ENCODE data around the gene DUSP2.
"Not testable (repeated sequence)": the region's sequence is repeated elsewhere in the genome, so short reads cannot be mapped to it uniquely, and the experiment has no call there.

The DUSP2 gene

DNA sequence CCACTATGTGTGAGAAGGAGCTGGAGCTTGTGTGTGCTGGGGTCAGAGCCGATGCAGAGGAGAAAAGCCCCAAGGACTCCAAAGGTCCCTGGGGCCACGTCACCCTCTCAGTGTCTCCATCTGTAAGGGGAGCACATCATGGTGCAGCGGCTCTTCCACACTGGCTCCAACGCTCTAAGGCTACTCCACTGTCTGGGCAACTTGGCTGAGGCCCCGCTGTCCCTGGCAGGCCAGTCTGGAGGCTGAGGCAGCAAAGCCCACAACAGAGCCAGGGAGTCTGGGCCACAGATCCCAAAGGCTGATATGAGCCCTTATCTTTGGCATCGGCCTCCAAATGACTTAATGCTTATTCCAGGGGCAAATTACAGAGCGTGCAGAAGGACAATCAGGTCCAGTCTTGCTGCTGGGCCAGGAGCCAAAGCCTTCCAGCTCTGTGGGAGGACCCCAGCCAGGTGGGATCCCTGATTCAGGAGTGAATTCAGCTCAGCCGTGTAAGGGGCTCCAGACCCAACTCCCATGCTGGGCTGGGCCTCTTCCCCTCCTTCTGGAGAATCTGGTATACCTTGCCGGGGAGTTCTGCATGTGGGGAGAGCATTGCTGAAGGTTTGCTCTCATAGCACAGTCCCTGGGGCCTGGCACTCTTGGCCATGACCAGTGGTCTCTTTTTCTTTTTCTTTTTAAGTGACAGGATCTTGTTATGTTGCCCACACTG lies 1.8 kb upstream of the DUSP2 start:
- no peak for DNase-seq

DNA sequence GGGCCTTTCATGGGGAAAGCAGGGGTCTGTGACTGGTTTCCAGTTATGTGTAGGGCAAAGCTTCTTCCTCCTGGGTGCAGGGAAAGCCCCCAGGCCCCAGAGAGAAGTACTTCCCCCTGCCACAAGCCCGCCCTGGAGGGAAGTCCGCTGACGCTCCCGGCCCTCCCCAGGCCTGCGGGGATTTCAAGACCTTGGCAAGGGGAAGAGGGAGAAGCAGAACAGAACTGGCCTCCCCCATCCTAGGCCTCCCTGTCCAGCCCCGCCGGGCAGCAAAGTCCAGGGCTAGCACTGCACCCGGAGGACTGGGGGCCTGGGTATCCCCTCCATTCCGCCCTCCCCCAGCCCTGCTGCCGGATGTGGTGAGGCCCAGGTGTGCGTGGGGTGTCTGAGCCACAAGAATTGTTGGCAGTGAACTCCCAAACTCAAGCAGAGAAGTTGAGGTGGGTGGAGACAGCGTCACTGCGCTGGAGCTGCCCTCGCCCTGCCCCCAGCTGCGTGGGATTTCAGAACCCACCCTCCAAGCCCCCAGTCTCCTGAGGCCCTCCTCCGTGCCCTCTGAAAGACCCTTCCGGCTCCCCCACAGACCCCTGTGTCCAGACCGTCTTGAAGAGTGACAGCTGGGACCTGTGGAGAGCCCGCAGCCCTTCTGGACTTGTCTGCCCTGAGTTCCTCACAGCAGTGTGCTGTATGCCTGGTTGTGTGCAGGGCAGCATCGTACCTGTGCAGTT lies 1.1 kb upstream of the DUSP2 start:
- DNase-seq: peak; percentile 98

DNA sequence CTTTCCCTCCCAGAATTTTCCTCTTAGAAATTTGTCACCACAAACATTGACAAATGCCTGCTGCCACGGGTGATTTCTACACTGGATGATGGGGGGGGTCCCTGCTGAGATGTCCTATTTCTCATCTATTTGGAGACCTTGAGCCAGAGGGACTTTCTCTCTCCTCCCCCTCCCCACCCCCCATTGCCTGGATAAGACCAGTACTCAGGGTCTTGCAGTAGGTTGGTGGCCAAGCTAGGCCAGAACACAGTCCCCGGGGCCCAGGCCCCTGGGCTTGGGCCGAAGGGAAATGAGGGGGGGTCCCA lies 560 bp upstream of the DUSP2 start:
- peak; percentile 85 for DNase-seq

DNA sequence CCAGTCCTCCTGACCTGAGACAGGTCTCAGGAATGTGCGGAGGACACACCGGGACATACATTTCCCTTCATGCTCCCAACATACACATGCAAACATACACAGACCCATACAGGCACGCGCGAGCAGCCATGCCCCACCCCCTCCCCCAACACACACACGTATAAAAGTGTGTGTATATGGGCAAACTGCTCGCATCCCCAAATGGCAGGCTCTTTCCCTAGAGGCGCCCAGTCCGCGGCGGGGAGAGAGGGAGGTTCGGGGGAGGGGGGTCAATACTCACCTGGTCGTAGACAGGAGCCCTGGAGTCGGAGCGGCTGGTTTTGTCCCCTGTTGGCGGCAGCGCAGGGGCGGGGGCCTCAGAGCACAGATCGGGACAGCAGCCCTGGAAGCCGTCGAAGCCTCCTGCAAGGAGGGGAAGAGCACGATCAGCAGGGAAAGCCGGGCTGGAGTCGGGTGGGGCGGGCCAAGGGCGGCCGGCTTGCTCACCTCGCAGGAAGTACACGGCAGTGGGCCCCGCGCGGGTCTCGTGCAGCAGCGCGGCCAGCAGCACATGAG lies 682 bp downstream of the DUSP2 start:
- no peak for DNase-seq

DNA sequence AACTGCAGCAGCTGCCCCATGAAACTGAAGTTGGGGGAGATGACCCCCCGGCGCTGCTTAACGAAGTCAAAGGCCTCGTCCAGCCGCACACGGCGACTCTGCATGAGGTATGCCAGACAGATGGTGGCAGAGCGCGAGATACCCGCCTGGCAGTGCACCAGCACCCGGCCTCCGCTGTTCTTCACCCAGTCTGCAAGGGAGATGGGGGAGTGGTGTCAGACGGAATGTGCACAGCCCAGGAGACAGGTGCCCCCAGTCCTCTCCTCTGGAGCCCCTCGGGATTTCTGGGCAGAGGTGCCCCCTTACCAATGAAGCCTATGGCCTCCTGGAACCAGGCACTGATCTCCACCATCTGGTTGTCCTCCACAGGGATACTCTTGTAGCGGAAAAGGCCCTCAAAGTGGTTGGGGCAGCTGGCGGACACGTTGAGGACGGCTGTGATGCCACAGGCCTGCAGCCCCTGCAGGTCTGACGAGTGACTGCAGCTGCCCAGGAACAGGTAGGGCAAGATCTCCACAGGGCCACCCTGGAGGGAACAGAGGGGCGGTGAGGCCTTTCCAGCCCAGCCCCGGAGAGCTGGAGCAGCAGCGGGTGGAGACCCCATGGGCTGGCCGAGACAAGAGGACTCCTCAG lies 1.3 kb downstream of the DUSP2 start:
- DNase-seq: no peak

DNA sequence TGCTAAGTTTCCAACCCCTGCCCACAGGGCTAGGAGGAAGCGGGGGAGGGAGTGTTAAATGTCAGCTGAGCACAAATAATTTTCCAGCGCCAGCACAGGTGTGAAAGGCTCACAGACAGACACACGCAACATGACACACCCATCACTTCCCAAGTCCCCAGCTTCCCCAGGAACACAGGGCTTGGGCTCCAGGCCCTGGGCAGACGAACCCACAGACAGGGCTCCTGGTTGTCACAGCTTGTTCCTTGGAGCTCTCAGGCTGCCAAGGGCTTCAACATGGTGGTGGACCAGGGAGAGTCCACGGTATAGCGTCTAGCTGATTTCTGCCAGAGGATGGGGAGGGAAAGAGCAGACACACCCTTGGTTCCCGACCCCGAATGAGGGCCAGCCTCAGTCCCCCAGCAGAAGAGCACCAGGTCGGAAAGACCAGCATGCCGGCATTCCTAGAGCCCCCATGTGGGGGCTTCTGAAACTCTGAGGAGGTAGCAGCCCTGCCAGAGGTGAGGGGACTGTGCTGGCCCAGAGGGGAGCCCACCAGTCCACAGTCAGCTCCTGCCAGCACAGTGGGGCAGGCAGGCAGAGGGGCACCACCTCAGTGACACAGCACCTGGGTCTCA lies 1.9 kb downstream of the DUSP2 start:
- DNase-seq: no peak

DNA sequence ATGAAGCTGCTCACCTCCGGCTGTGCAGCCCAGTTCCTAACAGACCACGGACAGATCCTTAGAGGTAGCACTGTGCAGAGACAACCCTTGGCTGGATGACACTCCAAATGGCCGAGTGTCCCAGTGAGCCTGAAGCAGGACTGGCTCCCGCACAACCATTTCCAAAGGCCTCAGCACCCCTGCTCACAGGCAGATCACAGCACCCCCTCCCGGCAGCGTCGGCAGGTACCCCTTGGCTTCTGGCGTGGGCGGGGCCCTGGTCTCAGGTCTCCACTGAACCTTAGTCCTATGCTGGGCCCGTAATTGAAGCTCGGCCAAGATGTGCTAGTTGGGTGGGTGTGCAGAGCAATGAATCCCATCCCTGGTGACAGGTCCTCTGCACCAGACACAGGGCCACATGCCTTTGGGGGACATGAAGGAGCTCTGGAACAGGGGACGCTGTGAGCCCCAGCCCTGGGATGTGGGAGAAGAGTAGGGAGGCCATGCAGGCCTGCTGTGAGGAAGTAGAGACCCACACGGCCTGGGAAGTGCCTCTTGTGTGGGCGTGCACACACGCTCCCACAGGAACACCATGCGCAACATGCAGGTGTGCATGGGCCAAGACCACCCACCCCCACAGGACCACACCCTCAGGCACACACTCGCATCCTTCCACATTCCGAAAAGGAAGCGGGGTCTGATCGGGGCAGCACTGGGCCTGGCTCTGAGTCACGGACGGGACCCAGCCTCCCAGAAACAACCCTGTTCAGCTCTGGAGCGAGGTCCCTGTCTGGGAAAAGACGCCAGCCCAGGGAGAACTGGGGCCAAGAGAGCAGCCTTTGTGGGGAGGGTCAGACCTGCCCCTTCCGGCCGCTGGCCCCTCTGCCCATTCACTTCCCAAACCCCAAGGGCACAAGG lies 2.8 kb downstream of the DUSP2 start:
- DNase-seq: no peak

DNA sequence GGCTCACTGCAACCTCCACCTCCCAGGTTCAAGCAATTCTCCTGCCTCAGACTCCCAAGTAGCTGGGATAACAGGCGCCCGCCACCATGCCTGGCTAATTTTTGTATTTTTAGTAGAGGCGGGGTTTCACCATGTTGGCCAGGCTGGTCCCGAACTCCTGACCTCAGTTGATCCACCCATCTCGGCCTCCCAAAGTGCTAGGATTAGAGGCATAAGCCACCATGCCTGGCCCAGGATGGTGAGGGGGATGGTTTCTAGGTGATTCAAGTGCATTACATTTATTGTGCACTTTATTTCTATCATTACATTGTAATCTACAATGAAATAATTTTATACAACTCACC lies 3.6 kb downstream of the DUSP2 start:
- DNase-seq: not testable (repeated sequence)

DNA sequence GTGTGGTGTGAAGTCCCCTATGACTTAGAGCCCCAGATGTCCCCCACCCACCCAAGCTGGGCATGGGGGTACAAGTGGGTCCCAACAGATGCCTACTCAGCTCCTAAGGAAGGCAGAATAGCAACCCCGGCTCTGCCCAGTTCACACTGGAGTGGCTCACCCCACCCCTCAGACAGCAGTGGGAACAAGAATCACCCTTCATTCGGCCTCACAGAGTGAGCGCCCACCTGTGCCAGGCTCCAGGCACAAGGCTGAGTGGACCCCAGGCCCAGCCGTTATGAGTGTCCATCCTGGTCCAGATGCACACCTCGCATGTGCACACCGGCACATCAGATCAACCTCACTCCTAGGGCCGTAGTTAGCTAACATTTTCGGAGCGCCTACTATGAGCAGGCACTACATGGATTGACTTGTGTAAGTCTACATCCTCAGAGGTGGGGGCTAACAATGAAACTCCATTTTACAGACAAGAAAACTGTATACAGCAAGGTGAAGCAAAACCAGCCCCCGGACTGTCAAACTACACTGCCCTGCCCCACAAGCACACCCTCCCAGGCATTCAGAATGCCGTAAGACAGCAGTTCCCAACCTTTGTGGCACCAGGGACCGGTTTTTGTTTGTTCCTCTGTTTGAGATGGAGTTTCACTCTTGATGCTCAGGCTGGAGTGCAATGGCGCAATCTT lies 4.2 kb downstream of the DUSP2 start:
- DNase-seq: no peak

DNA sequence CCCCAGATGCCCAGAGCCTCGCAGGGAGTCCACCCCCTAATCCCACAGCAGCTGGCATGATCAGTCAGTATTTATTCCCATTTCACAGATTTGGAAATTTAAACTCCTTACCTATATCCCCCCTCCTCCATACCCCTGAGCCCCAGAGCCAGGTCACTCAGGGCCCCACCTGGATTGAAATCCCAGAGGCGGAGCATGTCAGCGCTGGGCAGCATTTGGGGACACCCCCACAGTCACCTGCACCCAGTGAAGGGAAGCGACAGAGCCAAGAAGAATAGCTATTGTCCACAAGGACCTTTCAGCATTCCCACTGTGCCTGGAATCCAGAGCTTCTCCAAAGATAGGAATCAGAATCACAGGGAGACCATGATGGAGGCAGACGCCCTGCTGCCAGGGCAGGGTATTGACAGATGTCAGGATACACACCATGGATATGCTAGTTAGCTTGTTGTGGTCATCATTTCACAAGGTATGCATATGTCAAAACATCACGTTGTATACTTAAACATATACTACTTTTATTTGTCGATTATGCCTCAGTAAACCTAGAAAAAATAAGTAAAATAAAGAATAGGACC lies 6.0 kb downstream of the DUSP2 start:
- DNase-seq: no peak

DNA sequence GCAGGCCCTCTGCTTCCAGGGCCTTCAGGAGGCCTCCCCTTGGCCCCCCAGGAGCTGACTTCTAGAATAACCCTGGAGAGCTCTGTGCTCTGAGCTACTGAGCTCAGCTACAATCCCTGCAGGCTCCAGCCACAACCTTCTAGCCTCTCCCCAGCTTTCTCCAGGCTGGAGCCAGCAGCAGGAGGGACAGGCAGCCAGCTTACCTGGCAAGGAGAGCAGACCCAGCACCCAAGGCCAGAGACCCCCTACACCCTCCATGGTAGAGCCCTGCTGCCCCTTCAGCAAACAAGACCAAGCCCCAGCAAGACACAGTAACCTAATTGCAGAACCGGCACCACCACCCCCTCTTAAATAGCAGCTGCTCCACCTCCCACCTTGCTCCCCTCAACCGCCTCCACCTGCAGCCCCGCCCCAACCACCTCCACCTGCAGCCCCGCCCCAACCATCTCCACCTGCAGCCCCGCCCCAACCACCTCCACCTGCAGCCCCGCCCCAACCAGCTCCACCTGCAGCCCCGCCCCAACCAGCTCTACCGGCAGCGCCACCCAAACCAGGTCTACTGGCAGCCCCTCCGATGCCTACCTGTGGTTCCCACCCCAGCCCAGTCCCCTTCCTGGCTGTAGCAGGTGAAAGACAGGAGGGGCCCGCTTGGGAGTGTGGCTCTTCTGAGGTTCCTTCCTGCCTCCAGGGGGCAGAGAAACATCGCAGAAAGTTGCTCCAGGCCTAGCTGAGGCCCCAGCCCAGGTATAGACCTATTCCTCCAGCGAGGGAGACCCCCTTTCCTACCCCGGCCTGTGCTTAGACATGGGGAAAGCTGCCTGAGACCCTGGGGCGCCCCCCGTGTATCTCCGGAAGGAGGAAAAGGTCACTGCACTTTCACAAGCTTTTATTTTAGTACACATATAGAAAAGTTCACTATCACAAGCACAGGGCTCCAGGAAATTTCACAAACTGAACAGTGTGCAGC lies 6.8 kb downstream of the DUSP2 start, which contains the start of gene ASTL:
Gene ASTL, minus strand, starts transcription at position 324 of the 967 bp plus-strand sequence. Its CDS starts 66 bp downstream, at position 258.
- DNase-seq: peak; percentile 55

DNA sequence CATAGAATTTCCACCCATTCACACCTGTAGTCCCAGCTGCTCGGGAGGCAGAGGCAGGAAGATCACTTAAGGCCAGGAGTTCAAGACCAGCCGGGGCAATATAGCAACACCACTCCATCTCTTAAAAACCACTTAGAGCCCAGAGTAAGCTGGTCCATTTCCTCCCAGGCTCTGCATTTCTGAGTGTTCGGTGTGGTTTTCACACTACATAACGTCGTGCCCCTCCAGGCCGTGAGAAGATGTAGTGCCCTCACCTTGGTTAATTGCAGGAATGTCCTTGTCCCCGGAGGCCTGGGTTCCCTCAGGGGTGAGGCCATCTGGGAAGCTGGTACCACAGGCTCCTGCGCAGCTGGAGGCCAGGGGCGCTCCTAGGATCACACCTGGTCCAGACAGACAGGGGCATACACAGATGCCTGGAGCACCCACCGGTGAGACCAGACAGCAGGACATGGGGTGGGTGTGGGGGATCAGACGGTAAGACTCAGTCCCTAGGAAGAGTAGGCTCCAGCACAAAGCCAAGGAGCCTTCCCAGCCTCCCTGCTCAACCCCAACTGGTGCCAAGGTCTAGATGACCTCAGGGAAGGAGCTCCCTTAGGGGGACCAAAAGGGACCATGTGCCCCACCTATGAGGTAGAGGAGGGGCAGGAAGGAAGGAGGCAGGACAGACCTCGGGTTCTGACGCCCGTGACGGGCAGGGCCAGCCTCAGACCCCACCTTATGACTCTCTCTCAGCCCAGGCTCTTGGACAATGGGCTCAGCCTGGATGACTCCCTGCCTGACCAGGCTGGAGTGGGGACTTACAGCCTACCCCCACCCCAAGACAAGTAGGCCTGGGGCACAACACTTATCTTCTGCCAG lies 7.7 kb downstream of the DUSP2 start:
- DNase-seq: no peak

DNA sequence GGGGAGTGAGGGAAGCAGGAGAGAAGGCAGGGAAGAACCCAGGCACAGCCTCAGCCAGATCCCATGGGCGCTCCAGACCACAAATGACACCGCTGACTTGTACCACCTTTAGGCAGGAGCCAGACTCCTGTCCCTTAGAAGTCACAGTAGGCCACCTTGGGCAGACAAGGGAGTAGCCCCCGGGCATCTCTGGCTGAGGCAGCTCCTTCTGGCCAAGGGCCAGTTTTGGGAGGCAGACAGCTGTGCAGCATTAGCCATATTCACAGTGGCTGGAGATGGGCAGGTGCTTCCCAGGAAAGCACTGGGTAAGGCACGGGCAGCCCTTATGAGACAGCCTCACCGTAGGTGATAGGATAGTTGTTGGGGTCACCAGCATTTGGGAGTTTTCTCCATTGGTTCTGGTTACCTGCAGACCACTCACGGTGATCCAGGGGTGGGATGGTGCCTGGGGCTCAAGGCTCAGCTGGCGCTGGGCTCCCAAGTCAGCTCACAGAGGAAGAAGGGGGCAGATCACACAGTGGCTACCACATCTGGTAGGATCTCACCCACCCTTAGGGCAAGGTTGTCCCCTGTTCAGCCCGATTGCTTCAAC lies 9.0 kb downstream of the DUSP2 start:
- DNase-seq: no peak

DNA sequence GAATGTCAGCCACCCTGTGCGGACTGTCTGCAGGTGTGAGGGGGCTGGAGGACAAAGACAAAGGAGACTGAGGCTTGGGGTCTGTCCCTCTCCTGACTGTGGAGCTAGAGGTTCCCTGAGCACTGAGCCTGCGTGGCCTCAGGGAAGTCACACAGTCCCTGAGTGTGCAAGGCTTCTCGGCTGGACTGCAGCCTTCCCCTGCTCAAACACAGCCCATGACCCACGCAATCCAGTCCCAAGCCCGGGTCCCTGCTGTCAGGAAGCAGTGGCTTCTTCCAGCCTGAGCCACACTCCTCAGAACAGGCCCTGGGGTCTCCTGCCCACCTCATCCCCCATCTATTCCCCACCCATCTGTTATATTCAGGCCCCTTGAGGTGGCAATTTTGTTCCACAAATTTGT lies 9.6 kb downstream of the DUSP2 start:
- no peak for DNase-seq

DNA sequence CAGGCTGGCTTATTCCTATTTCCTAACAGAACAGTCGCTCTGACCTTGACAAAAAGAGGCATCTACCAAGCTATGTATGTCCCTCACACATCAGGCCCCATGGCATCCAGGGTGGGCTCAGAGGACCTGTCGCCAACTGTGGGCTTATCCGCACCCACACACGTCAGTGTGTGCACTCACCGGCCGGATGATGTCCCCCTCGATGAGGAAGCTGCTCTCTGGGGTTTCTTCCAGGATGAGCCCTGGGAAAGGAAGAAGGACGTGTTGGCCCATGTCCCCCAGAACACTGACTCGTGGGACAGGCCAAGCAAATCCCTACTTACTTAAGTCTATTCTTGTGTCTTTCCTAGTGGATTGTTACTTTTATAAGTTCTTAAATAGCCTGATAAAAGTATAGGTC lies 10.1 kb downstream of the DUSP2 start:
- no peak for DNase-seq

DNA sequence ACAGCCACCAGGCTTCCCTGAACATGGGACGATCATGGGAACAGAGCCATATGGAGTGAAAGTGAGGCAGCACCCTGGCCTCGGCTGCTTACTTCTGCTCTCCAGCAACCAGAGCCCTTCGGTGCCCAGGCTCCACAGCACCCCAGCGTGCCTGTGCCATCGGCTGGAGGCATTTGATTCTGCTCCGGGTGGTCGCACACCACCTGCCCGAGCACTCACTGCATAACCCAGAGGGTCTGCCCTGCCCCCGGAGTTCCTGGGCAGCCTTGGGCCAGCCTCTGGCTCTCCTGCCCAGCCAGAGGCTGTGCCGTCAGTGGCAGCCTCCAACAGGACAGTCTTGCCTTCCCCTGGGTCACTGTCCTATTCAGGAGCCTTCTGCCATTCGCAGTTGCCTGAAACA lies 10.8 kb downstream of the DUSP2 start:
- DNase-seq: no peak

DNA sequence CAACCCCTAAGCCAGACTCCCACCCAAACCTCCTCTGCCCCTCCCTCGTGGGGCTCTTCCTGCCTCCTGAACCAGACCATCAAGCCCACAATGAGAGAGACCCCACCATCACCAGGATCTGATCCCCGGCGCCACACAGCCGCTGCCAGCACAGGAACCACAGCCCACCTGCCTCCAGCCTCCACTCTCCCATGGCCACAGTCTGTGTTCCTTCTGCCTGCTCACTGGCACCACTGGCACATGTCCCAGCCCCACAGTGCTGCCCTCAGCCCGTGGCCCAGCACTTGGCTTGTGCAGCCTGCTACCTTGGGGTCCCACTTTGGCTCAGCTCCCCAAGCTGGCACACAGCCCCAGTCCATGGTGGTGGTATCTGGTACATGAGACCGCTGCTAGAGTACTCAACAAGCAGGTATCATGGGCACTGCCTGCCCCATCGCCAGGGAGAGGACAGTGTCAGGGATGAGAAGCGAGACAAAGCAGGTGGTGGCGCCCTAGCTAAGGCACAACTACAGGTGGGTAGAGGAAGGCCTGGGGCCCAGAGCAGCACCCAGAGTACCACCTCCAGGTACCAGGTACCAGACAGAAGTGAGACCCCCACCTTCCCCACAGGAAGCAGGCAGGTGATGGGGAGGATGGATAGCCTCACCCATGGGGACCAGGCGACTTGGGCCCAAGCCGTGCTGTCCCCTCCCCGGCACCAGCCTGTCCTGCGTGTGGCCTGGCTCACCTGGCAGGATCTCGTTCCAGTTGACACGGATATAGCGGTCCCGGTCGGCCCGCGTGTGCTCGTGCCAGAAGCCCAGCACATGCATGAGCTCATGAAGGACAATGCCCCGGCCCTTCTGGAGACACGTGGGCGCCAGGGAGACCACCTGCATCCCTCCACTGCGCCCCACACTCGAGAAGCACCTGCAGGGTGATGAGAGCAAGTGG lies 13.2 kb downstream of the DUSP2 start:
- DNase-seq: no peak

All from suppressor macrophage treated with lipopolysaccharide for 4 hours (primary cell).